SK-N-SH (cell line): ENCODE measurements around the gene GDNF. TPM values are rescaled to one million over a fixed set of nuclear protein-coding genes. Genes with fewer than 3 reads are reported as not detected.
"Not testable (repeated sequence)": the region's sequence is repeated elsewhere in the genome, so short reads cannot be mapped to it uniquely, and the experiment has no call there.

Source experiments
- CTCF ChIA-PET: fragments of 300-600, 350-600 bp; formaldehyde crosslinking; extraction: SDS; loops from one replicate; lab custom pipeline; 2021; lab: Yijun Ruan, JAX
- POLR2A ChIA-PET: fragments of 350-600 bp; sonication (Branson Sonifier 250); formaldehyde crosslinking; extraction: SDS; loops from one replicate; lab custom pipeline; 2020; ENCODE audit warnings: antibody characterized with exemption, inconsistent platforms; lab: Yijun Ruan, JAX
- DNase-seq: peaks from one replicate; pipeline ENCODE4 v3.0.0; 2012
- H2AFZ ChIP-seq: fragments of 200-600 bp; sonication (generic); 2 replicates; pipeline ENCODE4 v1.8.1; 2016; ENCODE audit warnings: antibody characterized with exemption, mild to moderate bottlenecking, low read depth
- H3F3A ChIP-seq: fragments of 200-600 bp; sonication (generic); replicated peaks from 2 replicates; pipeline ENCODE3; 2016; ENCODE audit warnings: antibody characterized with exemption, mild to moderate bottlenecking; ENCODE audit not compliant: insufficient read depth
- H3K27ac ChIP-seq, 2 experiments: fragments of 200-500 bp in 1 of 2; fragments of 200-600 bp in 1 of 2; sonication (Bioruptor generic) in 1 of 2; sonication (generic), shearing (Covaris generic) in 1 of 2; 2 replicates each; pipeline versions ENCODE4 v1.5.1 to v1.6.1; 2014 to 2016; ENCODE audit warnings: low read depth in 2 of 2, inconsistent platforms in 1 of 2, low read length in 1 of 2, mild to moderate bottlenecking in 1 of 2, mixed read lengths in 1 of 2
- H3K27me3 ChIP-seq: fragments of 200-600 bp; sonication (generic), shearing (Covaris generic); 2 replicates; pipeline ENCODE4 v1.6.1; 2016; ENCODE audit warnings: mixed run types; ENCODE audit not compliant: insufficient read depth
- H3K36me3 ChIP-seq, 2 experiments: fragments of 200-500 bp in 1 of 2; fragments of 200-600 bp in 1 of 2; sonication (Bioruptor generic) in 1 of 2; sonication (generic) in 1 of 2; replicated peaks in 1 of 2; 2 replicates each; pipeline versions ENCODE3 to v1.5.1; 2014 to 2016; ENCODE audit warnings: low read length in 1 of 2, mild to moderate bottlenecking in 1 of 2; ENCODE audit not compliant: insufficient read depth in 2 of 2, control insufficient read depth in 1 of 2
- H3K4me1 ChIP-seq, 2 experiments: fragments of 200-500 bp in 1 of 2; fragments of 200-600 bp in 1 of 2; sonication (Bioruptor generic) in 1 of 2; sonication (generic), shearing (Covaris generic) in 1 of 2; 2 replicates each; pipeline versions ENCODE4 v1.5.1 to v1.6.1; 2014 to 2016; ENCODE audit warnings: low read depth in 1 of 2, low read length in 1 of 2, mixed run types in 1 of 2; ENCODE audit not compliant: insufficient read depth in 2 of 2, control insufficient read depth in 1 of 2
- H3K4me2 ChIP-seq: fragments of 200-600 bp; sonication (generic), shearing (Covaris generic); 2 replicates; pipeline ENCODE4 v1.6.1; 2017; ENCODE audit warnings: mixed run types
- H3K4me3 ChIP-seq, 2 experiments: fragments of 200-500 bp in 1 of 2; fragments of 200-600 bp in 1 of 2; sonication (Bioruptor generic) in 1 of 2; sonication (generic), shearing (Covaris generic) in 1 of 2; 2 replicates each; pipeline versions ENCODE4 v1.5.1 to v1.8.1; 2014 to 2016; ENCODE audit warnings: low read depth in 2 of 2, inconsistent platforms in 1 of 2, low read length in 1 of 2, mild to moderate bottlenecking in 1 of 2, mixed read lengths in 1 of 2, moderate library complexity in 1 of 2
- H3K79me2 ChIP-seq: fragments of 200-600 bp; sonication (generic); 2 replicates; pipeline ENCODE4 v1.8.1; 2017; ENCODE audit warnings: mild to moderate bottlenecking; ENCODE audit not compliant: insufficient read depth
- H3K9ac ChIP-seq: fragments of 200-600 bp; sonication (generic); 2 replicates; pipeline ENCODE4 v1.6.1; 2017; ENCODE audit warnings: mixed run types
- H3K9me2 ChIP-seq: fragments of 200-600 bp; sonication (generic); 2 replicates; pipeline ENCODE4 v1.6.1; 2017; ENCODE audit warnings: mixed run types
- H3K9me3 ChIP-seq: fragments of 200-600 bp; sonication (generic); 2 replicates; pipeline ENCODE4 v1.6.1; 2017; ENCODE audit warnings: mixed run types, mild to moderate bottlenecking, moderate library complexity
- H4K20me1 ChIP-seq: fragments of 200-600 bp; sonication (generic); 2 replicates; pipeline ENCODE4 v1.6.1; 2017; ENCODE audit warnings: mild to moderate bottlenecking, mixed run types; ENCODE audit not compliant: insufficient read depth
- ELF1 ChIP-seq: IDR thresholded peaks from 2 replicates; pipeline ENCODE4 v1.4.0; 2012
- FOXJ3 ChIP-seq: sonication (generic); formaldehyde crosslinking; IDR thresholded peaks from 2 replicates; pipeline ENCODE4 v1.5.1; 2020; ENCODE audit warnings: mild to moderate bottlenecking, missing genetic modification reagents
- MXI1 ChIP-seq: IDR thresholded peaks from 2 replicates; pipeline ENCODE4 v1.6.1; 2012; ENCODE audit warnings: mild to moderate bottlenecking, low read depth, low read length, improper control_type of control experiment
- NFIC ChIP-seq: IDR thresholded peaks from 2 replicates; pipeline ENCODE4 v1.4.0; 2012; ENCODE audit warnings: borderline replicate concordance
- POLR2AphosphoS5 ChIP-seq: IDR thresholded peaks from 2 replicates; pipeline ENCODE4 v1.6.1; 2012; ENCODE audit warnings: low read depth, low read length
- RCOR1 ChIP-seq: fragments of 150-350 bp; IDR thresholded peaks from 2 replicates; pipeline ENCODE4 v1.6.1; 2017; ENCODE audit warnings: antibody characterized with exemption, low read length
- RFX5 ChIP-seq: IDR thresholded peaks from 2 replicates; pipeline ENCODE4 v1.6.1; 2012; ENCODE audit warnings: mild to moderate bottlenecking, improper control_type of control experiment, low read length
- RXRA ChIP-seq: IDR thresholded peaks from 2 replicates; pipeline ENCODE4 v1.4.0; 2012; ENCODE audit warnings: low read depth, mild to moderate bottlenecking, borderline replicate concordance
- SMC3 ChIP-seq: IDR thresholded peaks from 2 replicates; pipeline ENCODE4 v1.6.1; 2012; ENCODE audit warnings: low read depth, low read length, improper control_type of control experiment
- TAF1 ChIP-seq: IDR thresholded peaks from 2 replicates; pipeline ENCODE4 v1.6.1; 2012; ENCODE audit warnings: low read depth, mild to moderate bottlenecking, low read length, moderate library complexity, borderline replicate concordance
- USF1 ChIP-seq: IDR thresholded peaks from 2 replicates; pipeline ENCODE4 v1.4.0; 2012; ENCODE audit warnings: low read depth, borderline replicate concordance
- WGBS: methylation state at CpG from one replicate; pipeline ENCODE4 v1.1.6; 2017; ENCODE audit warnings: low lambda C conversion rate; 5-methylcytosine and 5-hydroxymethylcytosine counted together
- polyA plus RNA-seq, 3 experiments: library from polyadenylated mRNA; depleted of rRNA; stranded (reverse); fragments of >200 nt; gene quantifications; 2 replicates each; pipeline ENCODE4 v1.2.3, GENCODE V29; 2012
- TF ChIP-seq, protein P1 (sequence below): IDR thresholded peaks from 2 replicates; pipeline ENCODE4 v1.4.0; 2012; ENCODE audit warnings: low read depth

GDNF gene
- polyA plus RNA-seq, 1 of the 3 experiments (the other 2 are of a cell fraction) = 9.0 TPM

GRCh38 chr5:37867654-37868053 is 27.8 kb upstream of the GDNF start (continued):
- TF ChIP-seq, protein P1, sequence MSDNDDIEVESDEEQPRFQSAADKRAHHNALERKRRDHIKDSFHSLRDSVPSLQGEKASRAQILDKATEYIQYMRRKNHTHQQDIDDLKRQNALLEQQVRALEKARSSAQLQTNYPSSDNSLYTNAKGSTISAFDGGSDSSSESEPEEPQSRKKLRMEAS = no peak
- no peak for TF ChIP-seq TAF1
- TF ChIP-seq RCOR1 = no peak
- TF ChIP-seq RXRA = no peak
- no peak for TF ChIP-seq ELF1

GRCh38 chr5:37862907-37863306 is 23.1 kb upstream of the GDNF start:
- H3K9me3 ChIP-seq, H3K9ac ChIP-seq, H3K27ac ChIP-seq, CTCF ChIA-PET, H3K27me3 ChIP-seq, H3K4me2 ChIP-seq, H3K4me3 ChIP-seq, POLR2A ChIA-PET, H3F3A ChIP-seq, H3K9me2 ChIP-seq, DNase-seq, H4K20me1 ChIP-seq, H3K79me2 ChIP-seq, H3K36me3 ChIP-seq, H3K4me1 ChIP-seq, H2AFZ ChIP-seq: not testable (repeated sequence)
- WGBS = 26% methylated on average over 1 of the region's 1 CpG

- Histone ChIP-seq H3F3A (no peaks in the 10 kb centered on the region), H3K79me2 (no peaks in the 10 kb centered on the region), H3K36me3 (no peaks in the 10 kb centered on the region), H3K4me1 (no peaks in the 10 kb centered on the region), H2AFZ (no peak overlapping the region), H3K9ac (no peak overlapping the region)
- POLR2A ChIA-PET = no interaction called here
- CTCF ChIA-PET = no interaction called here
- TF ChIP-seq RFX5 = no peak
- no peak for TF ChIP-seq USF1
- TF ChIP-seq, protein P1 = no peak
- TF ChIP-seq POLR2AphosphoS5 = no peak
- no peak for TF ChIP-seq SMC3
- no peak for TF ChIP-seq FOXJ3
- TF ChIP-seq RXRA = no peak
- TF ChIP-seq TAF1 = no peak
- TF ChIP-seq, all 33 proteins: peak for 0
- Histone ChIP-seq H3K27ac (no peak overlapping the region), H3K4me3 (no peak overlapping the region), H4K20me1 (no peaks in the 10 kb centered on the region), H3K4me2 (no peak overlapping the region), H3K27me3 (no peaks in the 10 kb centered on the region), H3K9me2 (no peaks in the 10 kb centered on the region; the same call in 1 of the 2 replicates), H3K9me3 (no peaks in the 10 kb centered on the region)
- 10% methylated on average over 3 of the region's 3 CpGs for WGBS
- DNase-seq = no peak
Observed at GRCh38 chr5:37860206-37860605, 20.4 kb upstream of the GDNF start.

DNA sequence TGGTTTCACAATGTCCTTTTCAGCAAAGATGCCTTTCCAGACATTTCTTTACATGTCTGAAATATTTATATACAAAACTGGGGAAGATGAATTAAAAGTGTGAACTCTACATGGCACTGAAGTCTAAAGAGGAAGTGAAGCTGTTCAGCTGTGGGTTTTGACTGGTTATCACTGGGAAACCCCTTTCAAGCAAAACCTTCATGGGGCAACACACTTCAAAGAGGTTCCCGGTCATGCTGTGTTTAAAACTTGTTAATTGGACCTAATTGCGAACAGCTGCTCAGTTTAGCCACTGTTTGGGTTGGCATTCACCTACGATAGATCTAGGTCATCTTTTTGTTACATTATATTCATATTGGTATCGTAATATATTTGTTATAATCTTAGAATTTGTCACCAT is 20.0 kb upstream of the GDNF start:
- Histone ChIP-seq H3F3A (no peaks in the 10 kb centered on the region), H3K9me2 (no peaks in the 10 kb centered on the region; the same call in 1 of the 2 replicates), H3K9me3 (no peaks in the 10 kb centered on the region), H3K27ac (no peak overlapping the region), H3K36me3 (no peaks in the 10 kb centered on the region), H3K79me2 (no peaks in the 10 kb centered on the region), H3K27me3 (no peaks in the 10 kb centered on the region), H2AFZ (no peak overlapping the region), H3K9ac (no peak overlapping the region), H4K20me1 (no peaks in the 10 kb centered on the region), H3K4me2 (no peak overlapping the region), H3K4me3 (no peak overlapping the region), H3K4me1 (no peaks in the 10 kb centered on the region)
- ChIA-PET POLR2A (no interaction called here), CTCF (no interaction called here)
- 43% methylated on average over 4 of the region's 4 CpGs for WGBS
- no peak for TF ChIP-seq MXI1
- TF ChIP-seq NFIC = no peak
- no peak for DNase-seq
